ENCODE results near the gene FER.

- TF ChIP-seq CTCF (IDR thresholded peaks at IDR 0.05; ENCODE audit: control extremely low read depth in 1 of 3, insufficient read depth in 1 of 3, low read depth in 1 of 3, low read length in 3 of 3) (no peak), JUND (IDR thresholded peaks at IDR 0.05; ENCODE audit: low read length) (no peak), YY1 (IDR thresholded peaks at IDR 0.05; ENCODE audit: low read depth, low read length) (no peak), CREB1 (IDR thresholded peaks at IDR 0.05) (no peak), KDM1A (IDR thresholded peaks at IDR 0.05; ENCODE audit: borderline replicate concordance, low read length) (no peak)
These were observed 444.3 kb downstream of the FER start for GRCh38 chr5:109192027-109192426.
